AG09309 (cell line): ENCODE data around the gene GSTM1.
"Not testable (repeated sequence)": the region's sequence is repeated elsewhere in the genome, so short reads cannot be mapped to it uniquely, and the experiment has no call there.

Experiments
- DNase-seq: peaks from one replicate; pipeline ENCODE4 v3.0.0-alpha.2; 2010; ENCODE audit warnings: low read depth
- H3K4me3 ChIP-seq: 2 replicates; pipeline ENCODE4 v1.5.1; 2011; ENCODE audit warnings: mild to moderate bottlenecking, low read depth, low read length, moderate library complexity; ENCODE audit not compliant: control insufficient read depth
- TF ChIP-seq, protein P1 (sequence below): IDR thresholded peaks from 2 replicates; pipeline ENCODE4 v1.5.1; 2011; ENCODE audit warnings: mild to moderate bottlenecking, low read depth, low read length, inconsistent platforms; ENCODE audit not compliant: insufficient read depth, control insufficient read depth; ENCODE audit errors: missing control alignments

Gene GSTM1

GRCh38 chr1:109689844-109690405 lies 2.3 kb downstream of the GSTM1 start:
- TF ChIP-seq, protein P1, sequence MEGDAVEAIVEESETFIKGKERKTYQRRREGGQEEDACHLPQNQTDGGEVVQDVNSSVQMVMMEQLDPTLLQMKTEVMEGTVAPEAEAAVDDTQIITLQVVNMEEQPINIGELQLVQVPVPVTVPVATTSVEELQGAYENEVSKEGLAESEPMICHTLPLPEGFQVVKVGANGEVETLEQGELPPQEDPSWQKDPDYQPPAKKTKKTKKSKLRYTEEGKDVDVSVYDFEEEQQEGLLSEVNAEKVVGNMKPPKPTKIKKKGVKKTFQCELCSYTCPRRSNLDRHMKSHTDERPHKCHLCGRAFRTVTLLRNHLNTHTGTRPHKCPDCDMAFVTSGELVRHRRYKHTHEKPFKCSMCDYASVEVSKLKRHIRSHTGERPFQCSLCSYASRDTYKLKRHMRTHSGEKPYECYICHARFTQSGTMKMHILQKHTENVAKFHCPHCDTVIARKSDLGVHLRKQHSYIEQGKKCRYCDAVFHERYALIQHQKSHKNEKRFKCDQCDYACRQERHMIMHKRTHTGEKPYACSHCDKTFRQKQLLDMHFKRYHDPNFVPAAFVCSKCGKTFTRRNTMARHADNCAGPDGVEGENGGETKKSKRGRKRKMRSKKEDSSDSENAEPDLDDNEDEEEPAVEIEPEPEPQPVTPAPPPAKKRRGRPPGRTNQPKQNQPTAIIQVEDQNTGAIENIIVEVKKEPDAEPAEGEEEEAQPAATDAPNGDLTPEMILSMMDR, result no peak
- no peak overlapping the region for H3K4me3 ChIP-seq
- no peak for DNase-seq

DNA sequence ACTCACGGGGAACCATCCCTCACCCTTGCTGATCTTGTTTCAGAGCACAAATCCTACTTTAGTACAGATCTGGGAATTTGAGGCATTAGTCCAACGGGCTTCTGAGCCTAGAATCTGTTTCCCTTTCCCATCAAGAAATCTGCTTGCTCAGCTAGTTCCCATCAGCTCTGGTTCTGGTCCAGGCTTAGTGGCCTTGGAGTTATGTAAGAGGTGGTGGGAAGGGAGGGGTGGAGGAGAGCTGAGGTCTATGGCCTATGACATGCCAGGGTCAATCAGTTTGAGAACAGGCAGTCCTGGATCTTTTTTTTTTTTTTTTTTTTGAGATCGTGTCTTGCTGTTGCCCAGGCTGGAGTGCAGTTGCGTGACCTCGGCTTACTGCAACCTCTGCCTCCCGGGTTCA lies 4.1 kb downstream of the GSTM1 start:
- TF ChIP-seq, protein P1, result no peak
- DNase-seq, result no peak
- no peak overlapping the region for H3K4me3 ChIP-seq

GRCh38 chr1:109694400-109694799 lies 6.8 kb downstream of the GSTM1 start:
- not testable (repeated sequence) for H3K4me3 ChIP-seq, DNase-seq

- H3K4me3 ChIP-seq, DNase-seq: not testable (repeated sequence)
Measured at GRCh38 chr1:109695138-109695537, 7.5 kb downstream of the GSTM1 start.

DNA sequence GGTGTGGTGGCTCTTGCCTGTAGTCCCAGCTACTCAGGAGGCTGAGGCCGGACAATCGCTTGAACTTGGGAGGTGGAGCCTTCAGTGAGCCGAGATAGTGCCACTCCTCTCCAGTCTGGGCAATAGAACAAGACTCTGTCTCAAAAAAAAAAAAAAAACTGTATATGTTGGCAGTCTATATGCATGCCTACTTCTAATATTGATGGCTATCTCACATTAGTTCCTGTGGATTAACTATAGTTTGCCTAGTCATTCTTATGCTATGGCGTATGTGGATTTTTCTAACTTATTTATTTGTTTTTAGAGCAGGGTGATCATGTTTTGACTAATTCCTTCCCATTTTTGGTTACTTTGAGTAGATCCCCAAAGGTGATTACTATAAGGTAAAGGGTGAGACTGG lies 9.4 kb downstream of the GSTM1 start:
- TF ChIP-seq, protein P1, result no peak
- no peak for DNase-seq
- no peak overlapping the region for H3K4me3 ChIP-seq

- not testable (repeated sequence) for H3K4me3 ChIP-seq, DNase-seq
Measured at GRCh38 chr1:109697861-109698260, 10.2 kb downstream of the GSTM1 start.

DNA sequence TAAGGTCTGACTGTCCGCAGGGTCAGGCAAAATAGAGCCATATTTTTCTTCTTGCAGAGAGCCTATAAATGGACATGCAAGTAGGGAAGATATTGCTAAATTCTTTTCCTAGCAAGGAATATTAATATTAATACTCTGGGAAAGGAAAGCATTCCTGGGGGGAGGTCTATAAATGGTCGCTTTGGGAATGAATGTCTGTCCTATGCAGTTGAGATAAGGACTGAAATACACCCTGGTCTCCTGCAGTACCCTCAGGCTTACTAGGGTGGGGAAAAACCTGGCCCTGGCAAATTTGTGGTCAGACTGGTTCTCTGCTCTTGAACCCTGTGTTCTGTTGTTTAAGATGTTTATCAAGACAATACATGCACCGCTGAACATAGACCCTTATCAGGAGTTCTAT lies 15.3 kb downstream of the GSTM1 start:
- not testable (repeated sequence) for H3K4me3 ChIP-seq, DNase-seq

- no peak overlapping the region for H3K4me3 ChIP-seq
- DNase-seq, result no peak
- TF ChIP-seq, protein P1, result peak; percentile 14
Measured at GRCh38 chr1:109704173-109704572, 16.6 kb downstream of the GSTM1 start.

- H3K4me3 ChIP-seq, result no peak overlapping the region
- TF ChIP-seq, protein P1, result no peak
- no peak for DNase-seq
Measured at GRCh38 chr1:109705411-109705810, 17.8 kb downstream of the GSTM1 start.

DNA sequence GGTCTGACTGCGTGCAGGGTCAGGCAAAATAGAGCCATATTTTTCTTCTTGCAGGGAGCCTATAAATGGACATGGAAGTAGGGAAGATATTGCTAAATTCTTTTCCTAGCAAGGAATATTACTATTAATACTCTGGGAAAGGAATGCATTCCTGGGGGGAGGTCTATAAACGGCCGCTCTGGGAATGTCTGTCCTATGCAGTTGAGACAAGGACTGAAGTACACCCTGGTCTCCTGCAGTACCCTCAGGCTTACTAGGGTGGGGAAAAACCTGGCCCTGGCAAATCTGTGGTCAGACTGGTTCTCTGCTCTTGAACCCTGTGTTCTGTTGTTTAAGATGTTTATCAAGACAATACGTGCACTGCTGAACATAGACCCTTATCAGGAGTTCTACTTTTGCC lies 21.3 kb downstream of the GSTM1 start:
- DNase-seq, H3K4me3 ChIP-seq: not testable (repeated sequence)

DNA sequence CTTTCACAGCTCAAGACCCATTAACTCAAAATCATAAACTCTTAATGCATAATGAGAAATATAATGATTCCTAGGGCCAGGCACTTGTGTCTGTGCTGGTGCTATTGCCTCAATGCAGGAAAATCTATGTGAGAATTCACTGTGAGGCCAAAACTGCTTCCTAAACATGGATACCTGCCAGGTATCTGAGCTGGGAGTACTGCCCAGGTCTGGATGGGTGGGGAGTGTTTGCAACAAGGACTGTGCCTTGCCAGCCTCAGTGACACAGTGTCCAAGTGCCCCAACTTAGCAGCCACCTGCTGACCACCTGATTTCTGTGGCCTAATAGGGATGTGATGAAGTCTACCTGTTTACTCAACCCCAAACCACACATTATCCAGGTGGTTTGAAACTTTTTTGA lies 22.2 kb downstream of the GSTM1 start:
- H3K4me3 ChIP-seq, DNase-seq: not testable (repeated sequence)

GRCh38 chr1:109711593-109712320 lies 24.1 kb downstream of the GSTM1 start, which contains the start of gene GSTM5:
Gene GSTM5 (plus strand): TSS chr1:109712251. CDS start chr1:109712313, 62 bp downstream.
- not testable (repeated sequence) for DNase-seq
- H3K4me3 ChIP-seq, result peak within 1 kb of the TSS; percentile 42
